Cardiac septum (tissue), 1 donor: ENCODE results near the gene MTURN. TPM values are rescaled to one million over a fixed set of nuclear protein-coding genes. Genes with fewer than 3 reads are reported as not detected.

ENCODE experiments used
- DNase-seq: peaks from one replicate; pipeline ENCODE4 v3.0.0-alpha.2; 2020; ENCODE audit warnings: low spot score
- intact Hi-C: fragments of 100-400 bp; cut with DNase I; formaldehyde crosslinking; loops from one replicate; pipeline ENCODE4 v1.14.0; 2022
- total RNA-seq: library from RNA; stranded (reverse); fragmentation: NEBNext Ultra II Directional; extraction: Animal tissue kit (Norgen Biotek cat#: 25700); gene quantifications from one replicate; pipeline ENCODE4 v1.2.1, GENCODE V29; 2021
- donor health status: DM: no; HTN: no; CAD: no.

MTURN gene
- total RNA-seq, 1 donor from 2014 or later = 49.3 TPM

GRCh38 chr7:30172451-30172850 lies 37.7 kb downstream of the MTURN start:
- DNase-seq = no peak
- intact Hi-C loops = loop anchor here (5.0 kb wide), 1 partner anchor 80 kb away; no protein-coding TSS in a partner anchor

GRCh38 chr7:30173058-30173897 lies 38.5 kb downstream of the MTURN start:
- intact Hi-C loops = loop anchor here (1.0 to 5.0 kb wide), 2 partner anchors 9 to 79 kb away; no protein-coding TSS in a partner anchor
- DNase-seq = peak; percentile 84

- intact Hi-C loops = loop anchor here (5.0 kb wide), 1 partner anchor 52 kb away; no protein-coding TSS in a partner anchor
Observed at GRCh38 chr7:30175180-30175579, 40.4 kb downstream of the MTURN start.

GRCh38 chr7:30175636-30176147 lies 40.9 kb downstream of the MTURN start:
- intact Hi-C loops = loop anchor here (5.0 kb wide), 1 partner anchor 52 kb away; no protein-coding TSS in a partner anchor
- DNase-seq = no peak

More at GRCh38 chr7:30175180-30175579, 40.4 kb downstream of the MTURN start:
- no peak for DNase-seq

DNA sequence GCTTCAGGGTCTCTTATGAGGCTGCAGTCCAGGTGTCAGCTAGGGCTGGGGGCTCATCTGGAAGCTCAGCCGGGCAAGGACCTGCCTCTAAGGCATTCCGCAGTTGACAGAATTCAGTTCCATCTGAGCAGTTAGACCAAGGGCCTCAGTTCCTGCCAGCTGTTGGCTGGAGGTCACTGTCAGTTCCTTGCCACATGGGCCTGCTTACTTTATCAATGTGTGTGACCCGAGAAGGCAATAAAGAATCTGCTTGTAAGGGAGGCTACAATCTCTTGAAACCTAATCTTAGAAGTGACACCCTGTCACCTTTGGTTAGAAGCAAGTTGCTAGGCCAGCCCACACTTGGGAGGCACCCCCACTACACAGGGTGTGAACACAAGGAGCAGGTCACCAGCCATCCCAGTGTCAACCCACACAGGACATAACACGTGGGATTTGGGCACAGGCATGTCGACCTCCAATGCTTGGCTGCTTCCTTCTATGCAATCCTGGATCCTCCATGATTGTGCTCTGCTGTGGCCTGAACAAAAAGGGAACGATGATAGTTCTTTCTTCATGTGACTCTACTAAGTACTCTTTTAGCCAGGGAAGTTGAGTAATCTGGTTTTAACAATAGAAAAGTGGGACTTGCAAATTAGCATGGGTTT lies 41.8 kb downstream of the MTURN start:
- intact Hi-C loops = loop anchor here (5.0 kb wide), 1 partner anchor 51 kb away; no protein-coding TSS in a partner anchor
- no peak for DNase-seq

- intact Hi-C loops = loop anchor here (5.0 kb wide), 1 partner anchor 50 kb away; no protein-coding TSS in a partner anchor
- no peak for DNase-seq
Observed at GRCh38 chr7:30177186-30177585, 42.4 kb downstream of the MTURN start.

GRCh38 chr7:30177965-30178364 lies 43.2 kb downstream of the MTURN start:
- DNase-seq = no peak
- intact Hi-C loops = loop anchor here (5.0 kb wide), 1 partner anchor 49 kb away; no protein-coding TSS in a partner anchor

- no peak for DNase-seq
- intact Hi-C loops = loop anchor here (5.0 kb wide), 1 partner anchor 48 kb away; no protein-coding TSS in a partner anchor
Observed at GRCh38 chr7:30178748-30179436, 44.1 kb downstream of the MTURN start.

DNA sequence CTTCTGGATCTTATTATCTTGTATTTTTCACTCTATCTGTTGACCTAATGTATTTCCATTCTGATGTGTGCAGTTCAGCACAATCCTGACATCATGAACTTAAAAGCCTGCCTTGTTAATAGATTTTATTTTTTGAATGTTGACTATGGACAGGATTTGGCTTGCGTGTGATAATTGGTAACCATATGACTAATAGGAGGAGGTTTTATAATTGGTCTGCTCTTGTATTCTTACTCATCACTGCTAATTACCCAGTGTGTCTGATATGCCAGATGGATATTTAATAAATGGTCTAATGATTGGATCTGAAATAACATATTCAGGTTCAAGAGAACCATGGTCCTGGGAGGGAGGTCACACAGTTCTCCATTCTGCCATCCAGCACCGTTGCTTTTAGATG lies 45.9 kb downstream of the MTURN start:
- intact Hi-C loops = no loop called here
- DNase-seq = no peak

- DNase-seq = no peak
- intact Hi-C loops = no loop called here
Observed at GRCh38 chr7:30181211-30181610, 46.4 kb downstream of the MTURN start.

GRCh38 chr7:30181736-30182522 lies 47.1 kb downstream of the MTURN start:
- DNase-seq = no peak
- intact Hi-C loops = loop anchor here (1.0 kb wide), 1 partner anchor 9 kb away; no protein-coding TSS in a partner anchor

- no peak for DNase-seq
- intact Hi-C loops = loop anchor here (1.0 kb wide), 1 partner anchor 10 kb away; no protein-coding TSS in a partner anchor
Observed at GRCh38 chr7:30182814-30183213, 48.0 kb downstream of the MTURN start.

- intact Hi-C loops = no loop called here
- DNase-seq = no peak
Observed at GRCh38 chr7:30183749-30184369, 49.1 kb downstream of the MTURN start.

DNA sequence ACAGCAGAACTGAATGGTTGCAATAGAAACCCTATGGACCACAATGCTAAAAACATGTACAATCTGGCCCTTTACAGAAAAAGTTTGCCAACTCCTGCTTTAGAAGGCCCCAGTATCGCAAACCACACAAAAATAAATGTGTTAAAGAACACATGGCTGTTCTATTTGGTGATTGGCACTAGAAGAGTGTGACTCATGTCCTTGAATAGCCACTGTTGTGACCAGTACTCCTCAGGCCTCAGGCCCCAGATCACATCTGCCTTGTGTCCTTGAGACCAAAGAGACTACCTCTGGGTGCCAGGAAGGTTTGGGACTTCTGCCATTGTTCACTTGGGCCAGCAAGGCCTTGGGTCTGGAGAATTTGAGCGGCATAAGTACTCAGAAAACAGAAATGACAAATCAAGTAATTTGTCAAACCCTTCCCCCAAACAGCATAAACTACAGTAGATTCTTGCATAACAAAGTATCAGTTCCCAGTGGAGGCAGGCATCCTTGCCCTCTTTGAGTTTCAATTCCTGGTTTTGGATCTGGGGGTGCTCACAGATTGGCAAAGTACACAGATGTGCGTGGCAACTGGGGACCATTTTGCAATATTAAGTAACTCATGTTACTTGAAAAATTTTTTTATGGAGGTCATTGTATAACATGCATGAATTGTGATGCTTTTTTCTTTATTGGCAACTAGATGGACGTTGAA lies 50.2 kb downstream of the MTURN start:
- intact Hi-C loops = loop anchor here (5.0 kb wide), 1 partner anchor 37 kb away; no protein-coding TSS in a partner anchor
- DNase-seq = no peak

DNA sequence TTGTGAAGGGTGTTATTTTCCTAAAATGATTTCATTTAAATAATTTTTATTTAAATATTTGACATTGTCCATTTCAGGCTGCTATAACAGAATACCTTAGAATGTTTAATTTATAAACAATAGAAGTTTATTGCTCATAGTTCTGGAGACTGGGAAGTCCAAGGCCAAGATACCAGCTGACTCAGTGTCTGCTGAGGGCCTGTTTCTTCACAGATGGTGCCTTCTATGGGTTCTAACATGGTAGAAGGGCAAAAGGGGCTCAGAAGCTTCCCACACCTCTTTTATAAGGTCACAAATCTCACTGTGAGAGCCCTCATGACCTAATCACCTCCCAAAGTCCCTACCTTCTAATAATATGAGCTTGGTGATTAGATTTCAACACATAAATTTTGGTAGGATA lies 50.7 kb downstream of the MTURN start:
- intact Hi-C loops = loop anchor here (5.0 kb wide), 1 partner anchor 37 kb away; no protein-coding TSS in a partner anchor
- no peak for DNase-seq

DNA sequence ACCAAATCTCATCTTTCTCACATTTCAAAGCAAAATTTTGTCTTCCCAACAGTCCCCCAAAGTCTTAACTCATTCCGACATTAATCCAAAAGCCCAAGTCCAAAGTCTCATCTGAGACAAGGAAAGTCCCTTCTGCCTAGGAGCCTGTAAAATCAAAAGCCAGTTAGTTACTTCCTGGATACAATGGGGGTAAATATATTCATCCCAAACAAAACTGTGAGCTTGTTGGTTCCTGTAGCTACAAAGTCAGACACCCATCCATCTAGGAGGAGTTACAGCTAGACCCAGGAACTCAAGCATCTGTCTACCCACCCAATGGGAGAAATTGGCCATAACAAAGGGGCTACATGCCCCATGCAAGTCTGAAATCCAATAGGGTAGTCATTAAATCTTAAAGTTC lies 51.9 kb downstream of the MTURN start:
- no peak for DNase-seq
- intact Hi-C loops = loop anchor here (5.0 kb wide), 1 partner anchor 36 kb away; no protein-coding TSS in a partner anchor

GRCh38 chr7:30187513-30187912 lies 52.7 kb downstream of the MTURN start:
- no peak for DNase-seq
- intact Hi-C loops = loop anchor here (5.0 kb wide), 1 partner anchor 35 kb away; no protein-coding TSS in a partner anchor
